Measurements from ENCODE around the gene NUPR1. TPM values are rescaled to one million over a fixed set of nuclear protein-coding genes. Genes with fewer than 3 reads are reported as not detected.

Gene NUPR1
- total and polyA plus RNA-seq, 2 of the 13 experiments (the other 11 are each of a cell fraction or from before 2014, with no cell fraction given): 18.0 to 25.6 TPM

DNA sequence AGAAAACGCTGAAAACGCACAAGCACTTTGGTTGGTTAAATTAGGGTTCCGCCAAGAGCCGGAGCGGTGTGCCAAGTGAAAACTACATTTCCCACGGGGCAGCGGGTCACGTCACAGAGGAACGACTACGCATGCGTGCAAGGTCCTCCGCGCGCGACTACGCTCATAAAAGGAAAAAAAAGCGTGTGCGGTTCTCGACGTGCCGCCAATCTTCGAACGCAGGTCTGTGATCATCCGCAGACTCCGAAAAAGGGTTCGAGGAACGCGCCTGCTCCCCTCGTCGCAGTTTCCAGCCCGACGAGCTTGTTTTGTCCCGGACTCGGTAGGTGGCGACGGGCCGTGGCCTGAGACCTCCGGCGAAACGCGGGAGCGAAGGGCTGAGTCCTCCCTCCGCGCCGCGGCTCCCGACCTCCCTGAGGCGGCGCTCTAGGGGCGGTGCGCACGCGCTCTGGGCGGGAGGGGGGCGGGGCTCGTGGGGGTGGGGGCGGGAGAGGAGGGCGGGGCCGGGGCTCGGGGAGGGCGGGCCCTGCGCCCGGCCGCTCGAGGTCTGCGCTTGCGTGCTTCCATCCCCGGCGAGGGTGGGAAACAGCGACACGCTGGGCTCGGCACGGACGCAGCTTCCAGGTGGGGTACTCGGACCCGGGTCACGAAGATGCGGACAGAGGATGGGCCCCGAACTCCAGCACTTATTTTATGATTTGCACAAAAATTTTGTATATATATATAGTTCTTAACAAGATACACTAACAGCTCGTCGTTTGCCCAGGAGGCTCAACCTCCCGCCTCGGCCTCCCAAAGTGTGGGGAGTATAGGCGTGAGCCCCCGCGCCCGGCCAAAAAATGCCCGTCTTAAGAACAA, 15.2 kb upstream of the NUPR1 start, which contains the start of gene SGF29 (continued):
- TF ChIP-seq AKNA (CRISPR knock-in tag; IDR thresholded peaks at IDR 0.05; ENCODE audit: borderline replicate concordance) (0 out of 2 replicates have a peak, but pooled peaks have one; percentile 68), ZNF878 (CRISPR knock-in tag; IDR thresholded peaks at IDR 0.05) (peak; percentile 52; the same call in 1 of the 2 replicates), ZNF33A (CRISPR knock-in tag; IDR thresholded peaks at IDR 0.05; ENCODE audit: borderline replicate concordance) (no peak), ZNF136 (CRISPR knock-in tag; IDR thresholded peaks at IDR 0.05; ENCODE audit: low read depth) (no peak), ZNF589 (CRISPR knock-in tag; conservative IDR thresholded peaks at IDR 0.05) (no peak), ZBTB10 (CRISPR knock-in tag; IDR thresholded peaks at IDR 0.05; ENCODE audit: borderline replicate concordance) (0 out of 2 replicates have a peak, but pooled peaks have one; percentile 32), CREM (IDR thresholded peaks at IDR 0.05) (peak; percentile 97), CREM (CRISPR knock-in tag; IDR thresholded peaks at IDR 0.05) (peak; percentile 34; the same call in 1 of the 2 replicates), ZEB1 (IDR thresholded peaks at IDR 0.05; ENCODE audit: insufficient replicate concordance, low read depth) (no peak), ZNF484 (CRISPR knock-in tag; IDR thresholded peaks at IDR 0.05; ENCODE audit: borderline replicate concordance, low read depth) (peak; percentile 55; the same call in 1 of the 2 replicates)
- TF ChIP-seq, protein P1, sequence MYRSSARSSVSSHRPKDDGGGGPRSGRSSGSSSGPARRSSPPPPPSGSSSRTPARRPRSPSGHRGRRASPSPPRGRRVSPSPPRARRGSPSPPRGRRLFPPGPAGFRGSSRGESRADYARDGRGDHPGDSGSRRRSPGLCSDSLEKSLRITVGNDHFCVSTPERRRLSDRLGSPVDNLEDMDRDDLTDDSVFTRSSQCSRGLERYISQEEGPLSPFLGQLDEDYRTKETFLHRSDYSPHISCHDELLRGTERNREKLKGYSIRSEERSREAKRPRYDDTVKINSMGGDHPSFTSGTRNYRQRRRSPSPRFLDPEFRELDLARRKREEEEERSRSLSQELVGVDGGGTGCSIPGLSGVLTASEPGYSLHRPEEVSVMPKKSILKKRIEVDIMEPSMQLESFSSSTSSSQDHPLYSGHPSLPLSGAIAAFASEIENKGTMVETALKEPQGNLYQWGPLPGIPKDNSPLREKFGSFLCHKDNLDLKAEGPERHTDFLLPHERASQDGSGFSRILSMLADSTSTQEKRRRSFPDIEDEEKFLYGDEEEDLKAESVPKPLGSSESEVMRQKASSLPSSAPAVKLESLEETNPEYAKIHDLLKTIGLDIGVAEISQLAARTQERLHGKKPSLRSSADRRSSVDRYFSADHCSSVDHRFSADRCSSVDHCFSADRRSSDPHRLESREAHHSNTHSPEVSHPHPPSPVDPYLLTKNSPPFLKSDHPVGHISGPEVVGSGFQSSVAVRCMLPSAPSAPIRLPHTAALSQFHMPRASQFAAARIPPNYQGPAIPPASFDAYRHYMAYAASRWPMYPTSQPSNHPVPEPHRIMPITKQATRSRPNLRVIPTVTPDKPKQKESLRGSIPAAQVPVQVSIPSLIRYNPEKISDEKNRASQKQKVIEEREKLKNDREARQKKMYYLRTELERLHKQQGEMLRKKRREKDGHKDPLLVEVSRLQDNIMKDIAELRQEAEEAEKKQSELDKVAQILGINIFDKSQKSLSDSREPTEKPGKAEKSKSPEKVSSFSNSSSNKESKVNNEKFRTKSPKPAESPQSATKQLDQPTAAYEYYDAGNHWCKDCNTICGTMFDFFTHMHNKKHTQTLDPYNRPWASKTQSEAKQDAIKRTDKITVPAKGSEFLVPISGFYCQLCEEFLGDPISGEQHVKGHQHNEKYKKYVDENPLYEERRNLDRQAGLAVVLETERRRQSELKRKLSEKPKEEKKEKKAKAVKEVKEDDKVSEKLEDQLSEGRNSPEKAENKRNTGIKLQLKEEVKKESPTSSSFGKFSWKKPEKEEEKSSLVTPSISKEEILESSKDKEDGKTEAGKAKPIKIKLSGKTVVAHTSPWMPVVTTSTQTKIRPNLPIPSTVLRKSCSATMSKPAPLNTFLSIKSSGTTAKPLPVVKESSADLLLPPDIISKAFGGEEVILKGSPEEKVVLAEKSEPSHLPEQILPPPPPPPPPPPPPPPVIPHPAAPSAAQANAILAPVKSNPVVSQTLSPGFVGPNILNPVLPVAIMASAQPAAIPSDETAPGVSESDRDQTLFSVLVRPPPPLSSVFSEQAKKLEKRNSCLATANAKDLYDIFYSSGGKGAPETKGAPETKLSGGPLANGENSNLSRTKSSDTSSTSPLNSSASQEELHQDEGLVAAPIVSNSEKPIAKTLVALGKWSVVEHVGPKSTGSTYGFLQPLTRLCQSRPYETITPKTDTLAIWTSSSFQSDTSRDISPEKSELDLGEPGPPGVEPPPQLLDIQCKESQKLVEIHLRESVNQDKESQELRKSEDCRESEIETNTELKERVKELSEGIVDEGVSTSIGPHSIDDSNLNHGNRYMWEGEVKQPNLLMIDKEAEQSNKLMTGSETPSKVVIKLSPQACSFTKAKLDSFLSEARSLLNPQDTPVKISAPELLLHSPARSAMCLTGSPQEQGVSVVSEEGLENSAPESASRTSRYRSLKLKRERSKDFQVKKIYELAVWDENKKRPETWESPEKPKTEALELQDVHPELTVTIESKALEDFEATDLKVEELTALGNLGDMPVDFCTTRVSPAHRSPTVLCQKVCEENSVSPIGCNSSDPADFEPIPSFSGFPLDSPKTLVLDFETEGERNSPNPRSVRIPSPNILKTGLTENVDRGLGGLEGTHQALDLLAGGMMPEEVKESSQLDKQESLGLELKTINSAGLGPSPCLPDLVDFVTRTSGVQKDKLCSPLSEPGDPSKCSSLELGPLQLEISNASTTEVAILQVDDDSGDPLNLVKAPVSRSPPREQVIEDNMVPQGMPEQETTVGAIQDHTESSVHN (CRISPR knock-in tag; IDR thresholded peaks at IDR 0.05): peak; percentile 65; the same call in 1 of the 2 replicates
